RWPE1 (cell line): ENCODE data around the gene AKT1.

ENCODE experiments used
- CTCF ChIA-PET: fragments of 350-600 bp; sonication (Branson Sonifier 250); formaldehyde crosslinking; extraction: SDS; loops from one replicate; lab custom pipeline; 2021; lab: Yijun Ruan, JAX
- POLR2A ChIA-PET: fragments of 400-600 bp; formaldehyde crosslinking; extraction: SDS; loops from one replicate; lab custom pipeline; 2020; ENCODE audit warnings: antibody characterized with exemption; ENCODE audit not compliant: low non-redundant PET; lab: Yijun Ruan, JAX
- DNase-seq: peaks from one replicate; pipeline ENCODE4 v3.0.0; 2012; ENCODE audit warnings: low spot score
- H3K27ac ChIP-seq: fragments of 450-650 bp; 2 replicates; pipeline ENCODE4 v1.5.1; 2017
- CTCF ChIP-seq: fragments of 450-650 bp; conservative IDR thresholded peaks from 2 replicates; pipeline ENCODE4 v1.5.1; 2017; ENCODE audit warnings: low read depth, mild to moderate bottlenecking

The AKT1 gene

GRCh38 chr14:104799244-104800014, 3.9 kb upstream of the AKT1 start:
- H3K27ac ChIP-seq: peak overlapping the region; percentile 84
- no peak for DNase-seq
- POLR2A ChIA-PET: no interaction called here
- CTCF ChIA-PET: interaction anchor here (1.8 kb wide), 1 partner anchor 31 kb away, joined by 5 read pairs; no protein-coding TSS in a partner anchor
- no peak for TF ChIP-seq CTCF

GRCh38 chr14:104798300-104799243, 3.0 kb upstream of the AKT1 start:
- DNase-seq: no peak
- H3K27ac ChIP-seq: peak overlapping the region; percentile 84
- POLR2A ChIA-PET: interaction anchor here (0.5 kb wide), 1 partner anchor 766 kb away, joined by 3 read pairs; no protein-coding TSS in a partner anchor
- CTCF ChIA-PET: no interaction called here
- TF ChIP-seq CTCF: no peak

- peak overlapping the region; percentile 84 for H3K27ac ChIP-seq
- ChIA-PET CTCF (interaction anchor here (0.6 kb wide), 1 partner anchor 29 kb away, joined by 4 read pairs; no protein-coding TSS in a partner anchor), POLR2A (no interaction called here)
- DNase-seq: no peak
- TF ChIP-seq CTCF: no peak
Observed at GRCh38 chr14:104797115-104798044, 1.8 kb upstream of the AKT1 start.

GRCh38 chr14:104796687-104797081, 1.1 kb upstream of the AKT1 start:
- ChIA-PET POLR2A (no interaction called here), CTCF (no interaction called here)
- no peak for DNase-seq
- no peak for TF ChIP-seq CTCF
- peak overlapping the region; percentile 84 for H3K27ac ChIP-seq

- ChIA-PET POLR2A (interaction anchor here (0.8 kb wide), 1 partner anchor 35 kb away, joined by 4 read pairs; no protein-coding TSS in a partner anchor), CTCF (interaction anchor here (0.6 to 2.4 kb wide), 2 partner anchors 27 to 30 kb away, joined by 3 to 10 read pairs; no protein-coding TSS in a partner anchor)
- TF ChIP-seq CTCF: no peak
- peak overlapping the region; percentile 84 for H3K27ac ChIP-seq
- peak; percentile 76 for DNase-seq
Observed at GRCh38 chr14:104795781-104796686, 486 bp upstream of the AKT1 start.
